H9 (cell line): Measurements from ENCODE around the gene THSD4. TPM values are rescaled to one million over a fixed set of nuclear protein-coding genes. Genes with fewer than 3 reads are reported as not detected.
A peak's percentile ranks its signal among the peaks of the same experiment; 100 is the strongest.

ENCODE experiments used
- DNase-seq: peaks from one replicate; pipeline ENCODE4 v3.0.0-alpha.2; 2017
- H2AFZ ChIP-seq: one replicate; pipeline ENCODE4 v1.6.1; 2013; ENCODE audit warnings: mild to moderate bottlenecking, low read length, control low read depth, moderate library complexity
- H2AK5ac ChIP-seq: 2 replicates; pipeline ENCODE4 v1.6.1; 2013; ENCODE audit warnings: low read length, control low read depth, mixed read lengths; ENCODE audit not compliant: insufficient read length
- H2BK120ac ChIP-seq: one replicate; pipeline ENCODE4 v1.6.1; 2013; ENCODE audit warnings: low read depth, mild to moderate bottlenecking, low read length, control low read depth, inconsistent platforms; ENCODE audit not compliant: poor library complexity, severe bottlenecking
- H2BK12ac ChIP-seq: 2 replicates; pipeline ENCODE4 v1.6.1; 2013; ENCODE audit warnings: low read length, control low read depth, mixed read lengths, low read depth; ENCODE audit not compliant: insufficient read length
- H2BK15ac ChIP-seq: 2 replicates; pipeline ENCODE4 v1.6.1; 2013; ENCODE audit warnings: low read depth, low read length, control low read depth
- H2BK20ac ChIP-seq: one replicate; pipeline ENCODE4 v1.6.1; 2013; ENCODE audit warnings: low read depth, mild to moderate bottlenecking, low read length, control low read depth, inconsistent platforms; ENCODE audit not compliant: poor library complexity, severe bottlenecking
- H2BK5ac ChIP-seq: 2 replicates; pipeline ENCODE4 v1.6.1; 2013; ENCODE audit warnings: low read length, control low read depth, mixed read lengths; ENCODE audit not compliant: insufficient read length
- H3K14ac ChIP-seq: 2 replicates; pipeline ENCODE4 v1.6.1; 2013; ENCODE audit warnings: low read length, control low read depth; ENCODE audit not compliant: insufficient read depth
- H3K18ac ChIP-seq: 2 replicates; pipeline ENCODE4 v1.6.1; 2013; ENCODE audit warnings: low read depth, mild to moderate bottlenecking, mixed read lengths, low read length, control low read depth; ENCODE audit not compliant: insufficient read length
- H3K23ac ChIP-seq: 2 replicates; pipeline ENCODE4 v1.6.1; 2013; ENCODE audit warnings: low read length, control low read depth, mixed read lengths, low read depth; ENCODE audit not compliant: insufficient read length
- H3K23me2 ChIP-seq: 2 replicates; pipeline ENCODE4 v1.6.1; 2013; ENCODE audit warnings: low read depth, mild to moderate bottlenecking, mixed read lengths, low read length, control low read depth; ENCODE audit not compliant: insufficient read length, poor library complexity, severe bottlenecking
- H3K27ac ChIP-seq: 2 replicates; pipeline ENCODE4 v1.5.1; 2013; ENCODE audit warnings: low read length, control low read depth, mixed read lengths, low read depth; ENCODE audit not compliant: insufficient read length
- H3K27me3 ChIP-seq: 2 replicates; pipeline ENCODE4 v1.6.1; 2013; ENCODE audit warnings: low read length, control low read depth, inconsistent platforms; ENCODE audit not compliant: insufficient read depth
- H3K4ac ChIP-seq: 2 replicates; pipeline ENCODE4 v1.6.1; 2013; ENCODE audit warnings: low read depth, mild to moderate bottlenecking, control low read depth, inconsistent platforms, low read length, moderate library complexity
- H3K4me1 ChIP-seq: 2 replicates; pipeline ENCODE4 v1.6.1; 2013; ENCODE audit warnings: low read length, control low read depth, inconsistent platforms; ENCODE audit not compliant: insufficient read depth
- H3K4me2 ChIP-seq: 2 replicates; pipeline ENCODE4 v1.6.1; 2013; ENCODE audit warnings: low read length, control low read depth, mixed read lengths; ENCODE audit not compliant: insufficient read length, insufficient read depth
- H3K56ac ChIP-seq: 2 replicates; pipeline ENCODE4 v1.6.1; 2013; ENCODE audit warnings: low read depth, mild to moderate bottlenecking, mixed read lengths, low read length, control low read depth; ENCODE audit not compliant: insufficient read length
- H3K79me1 ChIP-seq: 2 replicates; pipeline ENCODE4 v1.6.1; 2013; ENCODE audit warnings: low read depth, mild to moderate bottlenecking, moderate library complexity, low read length, control low read depth, inconsistent platforms; ENCODE audit not compliant: insufficient read depth, poor library complexity, severe bottlenecking
- H3K79me2 ChIP-seq: 2 replicates; pipeline ENCODE4 v1.6.1; 2013; ENCODE audit warnings: low read length, control low read depth, inconsistent platforms; ENCODE audit not compliant: insufficient read depth
- H3K9ac ChIP-seq: 2 replicates; pipeline ENCODE4 v1.6.1; 2013; ENCODE audit warnings: low read length, control low read depth, mixed read lengths; ENCODE audit not compliant: insufficient read length; ENCODE audit errors: extremely low read depth
- H3K9me3 ChIP-seq: one replicate; pipeline ENCODE4 v1.6.1; 2013; ENCODE audit warnings: low read depth, low read length, inconsistent platforms; ENCODE audit not compliant: control insufficient read depth
- H3T11ph ChIP-seq: one replicate; pipeline ENCODE4 v1.6.1; 2013; ENCODE audit warnings: mild to moderate bottlenecking, low read length, control low read depth, inconsistent platforms
- H4K20me1 ChIP-seq: one replicate; pipeline ENCODE4 v1.6.1; 2013; ENCODE audit not compliant: control insufficient read depth, insufficient read length, insufficient read depth
- H4K5ac ChIP-seq: 2 replicates; pipeline ENCODE4 v1.6.1; 2013; ENCODE audit warnings: low read depth, mild to moderate bottlenecking, mixed read lengths, low read length, control low read depth; ENCODE audit not compliant: insufficient read length
- H4K8ac ChIP-seq: replicated peaks from 2 replicates; pipeline ENCODE4 v1.6.1; 2013; ENCODE audit warnings: low read length, control low read depth, mixed read lengths, low read depth; ENCODE audit not compliant: insufficient read length
- H4K91ac ChIP-seq: 2 replicates; pipeline ENCODE4 v1.6.1; 2013; ENCODE audit warnings: low read depth, mild to moderate bottlenecking, moderate library complexity, mixed read lengths, low read length, control low read depth; ENCODE audit not compliant: insufficient read length
- H3K27ac Mint-ChIP-seq, 3 experiments: 2 replicates in 2 of 3; 3 replicates in 1 of 3; pipeline ENCODE4 v1.8.0; 2020 to 2021; ENCODE audit warnings: mixed read lengths in 3 of 3, mild to moderate bottlenecking in 1 of 3, moderate library complexity in 1 of 3
- H3K27me3 Mint-ChIP-seq: 2 replicates; pipeline ENCODE4 v1.8.0; 2021; ENCODE audit warnings: low read depth, mild to moderate bottlenecking, moderate library complexity, mixed read lengths
- H3K36me3 Mint-ChIP-seq, 3 experiments: 2 replicates in 2 of 3; 3 replicates in 1 of 3; pipeline ENCODE4 v1.8.0; 2020 to 2021; ENCODE audit warnings: low read depth in 3 of 3, mixed read lengths in 3 of 3; ENCODE audit not compliant: insufficient read depth in 1 of 3
- H3K4me1 Mint-ChIP-seq, 2 experiments: 2 replicates each; pipeline ENCODE4 v1.8.0; 2020; ENCODE audit warnings: mixed read lengths in 2 of 2
- H3K4me3 Mint-ChIP-seq, 2 experiments: 2 replicates in 1 of 2; 3 replicates in 1 of 2; pipeline ENCODE4 v1.8.0; 2020 to 2021; ENCODE audit warnings: mild to moderate bottlenecking in 2 of 2, mixed read lengths in 2 of 2, moderate library complexity in 1 of 2
- H3K9me3 Mint-ChIP-seq, 2 experiments: 2 replicates in 1 of 2; 3 replicates in 1 of 2; pipeline ENCODE4 v1.8.0; 2020; ENCODE audit warnings: mild to moderate bottlenecking in 2 of 2, mixed read lengths in 2 of 2, moderate library complexity in 1 of 2
- WGBS: extraction: QIAGEN DNeasy Blood & Tissue Kit; methylation state at CpG from one replicate; pipeline ENCODE4 v1.1.7; 2013; ENCODE audit warnings: missing lambda C conversion rate, low lambda C conversion rate, mixed read lengths; ENCODE audit not compliant: insufficient read length; ENCODE audit errors: extremely low coverage; 5-methylcytosine and 5-hydroxymethylcytosine counted together
- total RNA-seq: library from RNA; stranded (reverse); gene quantifications from 2 replicates; pipeline ENCODE4 v1.2.1, GENCODE V29; 2021
- TF ChIP-seq, protein P1 (sequence below): fragments of 200-600 bp; sonication (generic); conservative IDR thresholded peaks from 3 replicates; pipeline ENCODE4 v1.8.0; 2021; ENCODE audit warnings: antibody characterized with exemption, mild to moderate bottlenecking

The THSD4 gene
- total RNA-seq, 1 experiment from 2014 or later: 5.5 TPM

DNA sequence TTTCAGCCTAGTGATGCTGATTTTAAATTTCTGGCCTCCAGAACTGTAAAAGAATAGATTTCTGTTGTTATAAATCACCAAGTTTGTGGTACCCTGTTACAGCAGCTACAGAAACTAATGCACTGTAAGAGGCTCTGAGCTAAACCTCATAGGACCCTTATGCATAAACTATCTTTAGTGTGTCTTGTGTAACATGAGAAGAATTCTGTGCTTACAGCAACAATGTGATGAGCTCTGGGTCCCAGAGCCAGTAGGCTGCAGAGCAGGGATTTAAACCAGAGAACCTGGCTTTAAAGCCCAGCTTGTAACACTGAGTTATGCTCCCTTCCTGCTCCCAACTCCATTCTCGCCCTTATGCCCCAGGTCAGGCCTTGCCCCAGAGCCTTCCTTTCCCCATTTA, 113.1 kb downstream of the THSD4 start:
- H3T11ph ChIP-seq: no peak overlapping the region
- Mint-ChIP-seq H3K27ac (peak overlapping the region in 1 of 3 experiments; percentile 68; a peak in 1 of 7 replicates), H3K9me3 (peaks cover 0 to 4% of the 10 kb centered on the region in 2 experiments; a peak in 1 of 5 replicates), H3K36me3 (peaks cover 0 to 4% (median 3%) of the 10 kb centered on the region in 3 experiments; a peak in 3 of 7 replicates), H3K4me1 (peaks cover 23 to 38% of the 10 kb centered on the region in 2 experiments), H3K4me3 (no peak overlapping the region), H3K27me3 (peaks cover 2% of the 10 kb centered on the region)
- no peaks in the 10 kb centered on the region; the same call in 1 of the 2 replicates for H3K4me1 ChIP-seq
- no peak overlapping the region for H3K4me2 ChIP-seq
- no peak overlapping the region for H4K5ac ChIP-seq
- H2AFZ ChIP-seq: no peak overlapping the region
- no peaks in the 10 kb centered on the region for H3K9me3 ChIP-seq
- DNase-seq: no peak
- no peak overlapping the region for H3K9ac ChIP-seq
- H3K27me3 ChIP-seq: no peaks in the 10 kb centered on the region
- H3K23me2 ChIP-seq: no peaks in the 10 kb centered on the region
- no peak overlapping the region for H2AK5ac ChIP-seq
- no peaks in the 10 kb centered on the region for H3K79me1 ChIP-seq
- H3K23ac ChIP-seq: no peak overlapping the region
- H3K18ac ChIP-seq: no peak overlapping the region
- no peak overlapping the region for H2BK120ac ChIP-seq
- no peak overlapping the region for H3K27ac ChIP-seq
- no peaks in the 10 kb centered on the region for H3K79me2 ChIP-seq
- H4K91ac ChIP-seq: no peak overlapping the region
- whole genome bisulfite sequencing: no CpG with 5 or more reads among the region's 1 CpG
- no peak overlapping the region for H2BK15ac ChIP-seq
- H2BK5ac ChIP-seq: no peak overlapping the region
- H3K4ac ChIP-seq: no peak overlapping the region
- no peaks in the 10 kb centered on the region for H4K20me1 ChIP-seq
- no peak overlapping the region for H2BK20ac ChIP-seq
- no peak overlapping the region for H4K8ac ChIP-seq
- no peak overlapping the region for H3K14ac ChIP-seq
- no peak overlapping the region for H3K56ac ChIP-seq
- TF ChIP-seq, protein P1, sequence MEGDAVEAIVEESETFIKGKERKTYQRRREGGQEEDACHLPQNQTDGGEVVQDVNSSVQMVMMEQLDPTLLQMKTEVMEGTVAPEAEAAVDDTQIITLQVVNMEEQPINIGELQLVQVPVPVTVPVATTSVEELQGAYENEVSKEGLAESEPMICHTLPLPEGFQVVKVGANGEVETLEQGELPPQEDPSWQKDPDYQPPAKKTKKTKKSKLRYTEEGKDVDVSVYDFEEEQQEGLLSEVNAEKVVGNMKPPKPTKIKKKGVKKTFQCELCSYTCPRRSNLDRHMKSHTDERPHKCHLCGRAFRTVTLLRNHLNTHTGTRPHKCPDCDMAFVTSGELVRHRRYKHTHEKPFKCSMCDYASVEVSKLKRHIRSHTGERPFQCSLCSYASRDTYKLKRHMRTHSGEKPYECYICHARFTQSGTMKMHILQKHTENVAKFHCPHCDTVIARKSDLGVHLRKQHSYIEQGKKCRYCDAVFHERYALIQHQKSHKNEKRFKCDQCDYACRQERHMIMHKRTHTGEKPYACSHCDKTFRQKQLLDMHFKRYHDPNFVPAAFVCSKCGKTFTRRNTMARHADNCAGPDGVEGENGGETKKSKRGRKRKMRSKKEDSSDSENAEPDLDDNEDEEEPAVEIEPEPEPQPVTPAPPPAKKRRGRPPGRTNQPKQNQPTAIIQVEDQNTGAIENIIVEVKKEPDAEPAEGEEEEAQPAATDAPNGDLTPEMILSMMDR: no peak
- H2BK12ac ChIP-seq: no peak overlapping the region
